HG03558 (cell line): ENCODE data around the gene SKAP2.
"Not testable (repeated sequence)": the region's sequence is repeated elsewhere in the genome, so short reads cannot be mapped to it uniquely, and the experiment has no call there.

Experiments used
- ATAC-seq: cut with Tn5 transposase; IDR thresholded peaks from one replicate; pipeline ENCODE4 v1.9.1; 2021; ENCODE audit warnings: moderate number of reproducible peaks; ENCODE audit not compliant: unreplicated experiment; ENCODE audit errors: extremely low read depth

Gene SKAP2

DNA sequence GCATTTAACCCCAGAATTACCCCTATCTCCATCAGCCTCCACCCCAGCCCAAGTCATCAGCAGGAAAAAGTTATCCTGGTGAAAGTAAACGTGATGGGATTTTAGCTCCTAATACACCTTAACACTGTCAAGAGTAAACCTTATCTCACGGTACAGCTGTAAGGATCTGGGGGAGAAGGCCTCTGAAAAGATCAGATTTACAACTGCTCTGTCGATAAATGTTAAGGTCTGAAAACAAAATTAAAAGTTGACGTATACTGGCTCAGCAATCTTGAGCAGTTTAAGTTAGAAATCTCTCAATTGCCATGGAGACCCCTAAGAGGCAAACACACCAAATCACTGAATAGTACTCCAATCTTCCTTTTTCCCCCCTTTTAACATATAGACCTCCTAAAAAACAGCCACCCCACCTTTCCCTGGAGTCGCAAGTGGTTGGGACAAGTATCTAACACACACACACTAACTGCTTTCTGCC is 6.1 kb downstream of the SKAP2 start:
- ATAC-seq: no peak

DNA sequence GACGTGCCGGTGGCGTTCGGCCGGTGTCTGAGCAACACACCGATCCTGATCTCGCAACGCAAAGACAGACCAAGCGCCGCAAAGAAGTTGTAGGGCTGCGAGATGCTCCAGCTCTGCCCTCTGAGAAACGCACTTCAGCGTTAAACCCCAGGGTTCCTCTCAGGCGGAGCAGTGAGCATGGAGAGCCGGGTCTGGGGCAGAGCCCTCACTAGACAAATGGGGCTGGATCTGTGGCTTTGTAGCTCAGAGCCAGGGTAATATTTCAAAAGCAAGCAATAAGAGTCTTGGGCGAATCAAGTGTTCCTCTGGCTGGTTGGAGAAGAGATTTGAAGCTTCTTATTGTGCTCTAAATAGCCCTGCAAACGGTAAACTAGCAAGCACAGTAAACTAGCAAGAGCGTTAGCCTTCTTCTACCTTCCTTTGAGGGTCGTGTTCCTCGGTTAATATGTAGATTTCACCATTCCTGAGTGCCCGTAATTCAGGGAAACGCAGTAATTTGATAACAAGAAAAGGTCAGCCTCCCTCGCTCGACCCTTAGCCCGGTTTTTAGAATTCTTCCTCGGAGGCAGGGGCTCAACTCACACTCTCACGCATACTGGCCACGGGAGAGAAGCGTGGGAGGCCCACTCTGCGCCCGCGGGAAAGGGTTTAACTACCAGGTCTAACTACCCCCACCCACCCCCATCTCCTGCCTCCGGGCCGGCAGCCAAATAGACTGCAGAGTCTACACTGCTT is 6.7 kb downstream of the SKAP2 start:
- ATAC-seq: no peak

DNA sequence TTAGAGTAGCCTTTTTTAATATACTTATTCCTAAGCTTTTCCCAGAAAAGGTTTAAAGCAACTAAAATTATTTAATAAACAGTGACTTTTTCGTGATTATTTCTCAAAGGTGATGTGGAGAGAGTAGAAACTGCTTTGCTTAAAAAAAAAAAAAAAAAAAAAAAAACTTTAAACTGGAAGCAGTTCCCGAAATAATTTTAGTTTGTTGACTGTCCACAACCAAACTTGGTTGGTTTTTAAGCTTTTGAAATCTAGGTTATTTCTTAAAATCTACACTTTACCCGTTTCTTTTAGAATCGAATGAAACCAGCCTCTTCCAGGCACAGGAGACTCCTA is 7.3 kb downstream of the SKAP2 start:
- no peak for ATAC-seq

DNA sequence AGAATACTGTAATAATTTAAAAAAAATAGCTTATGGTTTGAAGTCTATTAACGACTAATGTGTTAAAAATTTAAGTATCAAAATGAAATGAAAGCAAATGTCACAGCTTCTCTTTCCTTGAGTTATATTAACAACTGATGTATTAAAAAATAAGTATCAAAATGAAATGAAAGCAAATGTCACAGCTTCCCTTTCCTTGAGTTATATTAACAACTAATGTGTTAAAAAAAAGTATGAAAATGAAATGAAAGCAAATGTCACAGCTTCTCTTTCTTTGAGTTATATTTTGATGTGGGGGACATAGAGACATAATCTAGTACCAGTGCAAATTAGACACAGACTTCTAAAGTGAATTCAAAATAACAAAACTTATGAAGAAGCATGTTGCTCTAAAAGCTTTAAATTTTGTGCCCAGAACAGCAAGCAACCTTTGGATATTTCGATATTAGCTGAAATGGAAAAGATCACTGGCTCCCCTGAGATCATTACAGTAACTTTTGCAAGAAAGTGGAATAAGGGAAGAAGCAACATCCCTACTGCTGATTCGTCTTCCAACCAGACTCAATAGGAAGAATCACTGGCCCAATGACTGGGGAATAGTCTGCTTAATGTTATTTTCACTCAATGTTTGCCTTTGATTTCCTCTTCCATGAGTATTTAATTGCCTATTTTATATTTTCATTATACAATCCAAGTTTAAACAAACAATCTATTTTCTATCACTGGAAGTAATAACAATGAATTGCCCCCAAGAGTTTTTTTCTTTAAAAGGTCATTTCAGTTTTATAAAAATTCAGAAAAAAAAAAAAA is 8.0 kb downstream of the SKAP2 start:
- no peak for ATAC-seq

DNA sequence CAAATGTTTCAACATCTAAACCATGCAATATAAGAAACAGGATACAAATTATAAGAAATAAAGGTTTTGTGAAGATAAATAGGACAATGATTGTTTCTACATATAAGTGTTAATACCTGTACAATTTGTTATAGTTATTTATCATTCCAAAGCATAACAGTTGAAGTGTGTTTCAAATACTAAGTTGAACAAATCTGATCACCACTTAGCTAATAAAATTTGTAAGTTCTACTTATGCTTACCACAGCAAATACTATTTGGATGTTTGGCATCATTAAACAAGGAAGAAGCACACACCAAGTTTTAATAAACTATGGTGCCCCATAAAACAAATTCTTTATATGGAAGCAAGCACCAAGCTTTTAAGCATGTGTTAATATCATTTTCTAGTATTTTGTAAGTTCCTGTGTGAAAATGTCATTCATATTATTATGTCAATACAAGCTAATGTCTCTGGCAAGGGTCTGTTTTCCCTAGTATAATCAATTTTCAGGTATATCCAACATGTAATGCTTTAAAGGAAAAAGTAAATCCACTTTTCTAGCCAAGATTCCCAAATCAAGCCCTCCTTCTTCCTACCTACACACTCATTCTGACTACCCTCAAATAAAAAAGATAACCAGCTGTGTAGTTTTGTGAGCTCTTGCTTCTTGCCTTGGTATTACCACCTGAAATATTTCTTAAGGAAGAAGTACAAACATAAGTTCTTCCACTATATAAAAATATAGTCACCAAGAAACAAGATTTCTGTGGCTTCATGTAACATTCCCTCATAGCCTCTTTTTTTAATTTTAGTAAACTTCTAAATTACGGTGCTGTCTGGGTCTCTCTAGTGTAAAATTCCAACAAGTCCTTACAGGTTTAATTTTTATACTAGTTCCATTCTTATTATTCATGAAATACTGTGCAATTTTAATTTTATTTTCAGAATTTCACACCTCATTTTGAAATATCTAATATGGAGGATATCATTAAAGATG is 9.2 kb downstream of the SKAP2 start:
- ATAC-seq: no peak

DNA sequence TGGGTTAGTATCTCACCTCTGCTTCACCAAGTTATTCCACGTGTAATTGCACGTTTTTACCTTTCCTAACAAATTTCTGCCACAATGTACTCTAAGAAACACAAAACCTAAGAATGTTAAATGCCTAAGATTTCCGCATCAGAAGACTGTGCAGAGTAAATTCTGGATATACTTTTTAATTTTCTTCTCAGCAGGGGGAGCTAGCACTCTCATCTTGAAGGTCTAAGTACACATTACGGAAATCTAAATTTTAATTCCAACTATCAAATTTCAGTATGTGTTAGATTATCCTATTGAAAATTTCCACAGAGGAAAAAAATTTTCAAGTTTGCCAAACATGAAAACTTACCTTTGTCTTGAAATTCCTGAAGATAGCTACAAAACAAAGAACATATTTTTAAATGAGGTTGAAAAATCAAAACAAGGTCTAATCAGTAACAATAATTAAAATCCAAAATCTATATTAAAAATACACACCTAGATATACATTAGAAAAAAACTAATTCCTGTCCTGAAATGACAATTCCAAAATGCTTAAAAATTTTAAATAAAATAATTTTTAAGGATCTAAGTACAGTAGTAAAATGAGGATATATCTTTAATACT is 10.5 kb downstream of the SKAP2 start:
- no peak for ATAC-seq

DNA sequence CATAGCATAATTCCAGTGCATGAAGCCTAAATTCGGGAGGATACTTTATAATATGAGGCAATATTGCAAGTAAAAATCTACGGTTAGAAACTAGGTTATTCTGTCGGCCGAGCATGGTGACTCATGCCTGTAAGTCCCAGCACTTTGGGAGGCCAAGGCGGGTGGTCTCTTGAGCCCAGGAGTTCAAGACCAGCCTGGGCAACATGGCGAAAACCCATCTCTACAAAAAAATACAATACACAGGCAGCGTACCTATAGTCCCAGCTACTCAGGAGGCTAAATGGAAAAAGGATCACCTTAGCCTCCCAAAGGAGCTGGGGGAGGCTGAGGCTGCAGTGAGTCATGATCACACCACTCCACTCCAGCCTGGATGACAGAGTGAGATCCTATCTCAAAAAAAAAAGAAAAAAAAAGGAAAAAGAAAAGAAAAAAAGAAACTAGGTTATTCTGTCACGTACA is 14.2 kb downstream of the SKAP2 start:
- no peak for ATAC-seq

DNA sequence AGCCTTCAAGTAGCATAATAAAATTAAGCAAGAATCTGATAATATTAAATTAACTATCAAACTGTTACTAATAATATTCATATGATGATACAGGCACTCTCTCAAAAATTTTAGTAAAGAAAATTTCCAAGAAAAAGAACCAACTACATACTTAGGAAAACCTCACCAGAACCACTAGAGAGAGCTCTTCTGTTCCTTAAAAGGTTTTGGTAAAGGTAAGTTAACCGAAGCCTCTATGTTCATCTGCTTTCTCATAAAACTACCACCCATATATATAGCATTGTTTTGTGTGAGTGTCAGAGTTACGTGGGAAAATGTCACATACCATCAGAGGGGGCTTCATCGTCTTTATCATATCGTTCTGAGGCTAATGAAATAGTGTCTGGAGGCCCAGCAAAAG is 20.7 kb downstream of the SKAP2 start:
- ATAC-seq: no peak

DNA sequence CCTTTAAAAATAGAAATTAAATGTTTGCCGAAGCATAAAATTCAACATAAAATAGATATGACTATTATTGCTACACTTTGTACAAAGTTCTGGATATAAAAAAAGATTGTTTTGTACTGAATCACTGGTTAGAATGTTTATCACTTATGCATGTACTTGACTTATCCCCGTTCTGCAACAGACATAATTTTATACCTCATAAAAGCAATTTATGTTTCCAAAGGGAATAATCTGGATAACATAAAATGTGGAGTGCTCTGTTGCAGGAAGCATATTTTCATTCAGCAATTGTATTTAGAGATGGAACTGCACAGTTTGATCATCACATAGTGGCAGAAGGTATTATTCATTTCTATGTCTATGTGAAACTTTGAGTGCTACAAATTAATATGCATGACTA is 21.5 kb downstream of the SKAP2 start:
- no peak for ATAC-seq

DNA sequence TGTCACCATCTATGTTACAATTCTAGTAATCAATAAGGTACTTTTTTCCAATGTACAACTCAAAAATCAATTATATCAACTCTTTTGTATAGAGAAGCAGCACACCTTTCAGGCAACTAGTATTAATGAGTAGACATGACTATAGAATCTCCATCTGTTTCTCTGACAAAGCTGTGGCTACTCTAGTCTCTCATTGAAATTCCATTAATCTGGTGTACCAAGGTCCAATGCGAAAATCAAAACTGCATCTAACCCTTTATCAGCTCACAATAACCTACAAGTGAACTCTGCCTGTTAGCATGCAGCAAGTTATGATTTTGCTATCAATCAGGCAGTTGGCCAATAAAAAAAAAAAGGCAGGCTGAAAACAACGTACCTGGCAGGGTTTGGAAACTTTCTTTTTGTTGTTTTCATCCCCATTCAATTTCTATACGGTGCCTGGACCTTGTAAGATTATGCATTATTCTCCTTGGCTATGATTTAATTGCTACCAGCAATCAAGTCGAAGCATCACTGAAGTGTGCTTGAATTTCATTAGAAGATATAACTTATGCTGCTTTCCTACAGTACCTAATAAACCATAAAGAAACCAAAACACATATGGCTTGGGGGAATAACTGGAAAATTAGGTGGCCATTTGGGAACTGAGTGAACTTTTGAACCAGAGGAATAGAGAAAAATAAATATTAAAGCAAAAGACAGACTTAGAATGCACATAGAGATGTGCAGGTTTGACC is 23.2 kb downstream of the SKAP2 start:
- ATAC-seq: no peak

DNA sequence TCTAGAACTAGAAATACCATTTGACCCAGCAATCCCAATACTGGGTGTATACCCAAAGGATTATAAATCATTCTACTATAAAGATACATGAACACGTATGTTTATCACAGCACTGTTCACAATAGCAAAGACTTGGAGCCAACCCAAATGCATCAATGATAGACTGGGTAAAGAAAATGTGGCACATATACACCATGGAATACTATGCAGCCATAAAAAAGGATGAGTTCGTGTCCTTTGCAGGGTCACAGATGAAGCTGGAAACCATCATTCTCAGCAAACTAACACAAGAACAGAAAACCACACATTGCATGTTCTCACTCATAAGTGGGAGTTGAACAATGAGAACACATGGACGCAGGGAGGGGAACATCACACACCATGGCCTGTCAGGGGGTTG is 27.6 kb downstream of the SKAP2 start:
- ATAC-seq: not testable (repeated sequence)

DNA sequence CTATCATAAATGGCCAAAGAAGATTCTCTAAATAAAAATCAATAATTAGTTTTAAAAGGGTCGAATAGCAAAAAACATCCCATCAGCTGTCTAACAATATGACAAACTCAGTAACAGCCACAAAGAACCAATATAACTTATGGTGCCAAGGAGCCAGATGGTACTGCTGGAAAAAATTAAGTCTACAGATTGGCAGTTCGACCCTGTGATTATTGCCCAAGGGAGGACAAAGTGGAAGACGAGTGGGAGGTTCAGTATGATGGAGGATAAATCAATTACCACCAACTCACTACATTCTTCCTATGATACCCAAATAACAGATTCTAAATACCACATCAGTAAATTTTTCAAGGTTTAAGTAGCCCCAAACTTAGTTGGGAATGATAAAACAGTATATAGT is 49.0 kb downstream of the SKAP2 start:
- no peak for ATAC-seq

DNA sequence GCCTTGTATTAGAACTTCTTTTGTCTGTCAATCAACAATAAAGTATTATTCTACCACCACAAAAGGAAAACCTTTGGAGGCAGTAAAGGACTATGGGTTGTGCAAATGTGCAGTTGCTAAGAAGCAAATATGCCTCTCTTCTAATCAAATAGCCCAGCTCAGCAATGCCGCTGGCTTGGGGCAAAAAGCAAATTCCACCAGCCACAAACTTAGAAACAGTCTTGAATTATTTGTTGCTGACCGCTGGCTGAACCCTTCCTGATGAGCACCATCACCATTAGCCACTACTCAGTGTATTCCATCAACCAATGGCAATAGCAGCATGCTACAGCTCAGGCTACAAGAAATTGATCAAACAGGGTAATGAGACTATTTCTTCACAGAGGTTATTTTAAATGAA is 51.0 kb downstream of the SKAP2 start:
- ATAC-seq: no peak

DNA sequence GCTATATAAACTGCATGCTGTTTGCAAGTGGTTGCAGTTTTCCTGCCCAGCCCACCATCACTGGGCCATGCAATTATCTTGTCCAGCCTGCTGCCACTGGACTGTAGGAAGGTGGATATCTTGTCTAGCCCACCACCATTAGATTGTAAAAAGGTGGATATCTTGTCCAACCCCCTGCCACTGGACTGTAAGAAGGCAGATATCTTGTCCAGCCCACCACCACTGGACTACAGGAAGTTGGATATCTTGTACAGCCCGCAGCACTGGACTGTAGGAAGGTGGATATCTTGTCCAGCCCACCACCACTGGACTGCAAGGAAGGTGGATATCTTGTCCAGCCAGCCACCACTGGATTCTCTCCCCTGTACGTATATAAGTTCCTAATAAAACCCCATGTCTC is 69.8 kb downstream of the SKAP2 start:
- no peak for ATAC-seq

DNA sequence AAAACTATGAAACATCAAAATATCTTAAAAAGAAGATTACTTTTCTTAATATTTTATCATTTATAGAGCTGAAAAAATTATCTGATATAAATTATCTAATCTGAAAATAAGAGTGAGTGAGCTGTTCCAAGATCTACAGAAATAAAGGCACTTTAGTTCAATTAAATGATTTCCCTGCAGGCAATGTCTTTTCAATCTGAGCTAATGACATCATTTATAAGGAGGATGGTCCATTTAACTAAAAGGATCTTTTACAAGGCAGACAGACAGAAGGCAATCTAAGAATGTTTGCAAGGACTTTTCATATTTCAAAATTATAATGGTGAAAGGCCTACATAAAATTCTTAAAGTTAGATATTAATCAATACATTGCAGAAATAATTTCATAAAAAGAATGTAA is 71.8 kb downstream of the SKAP2 start:
- ATAC-seq: no peak

DNA sequence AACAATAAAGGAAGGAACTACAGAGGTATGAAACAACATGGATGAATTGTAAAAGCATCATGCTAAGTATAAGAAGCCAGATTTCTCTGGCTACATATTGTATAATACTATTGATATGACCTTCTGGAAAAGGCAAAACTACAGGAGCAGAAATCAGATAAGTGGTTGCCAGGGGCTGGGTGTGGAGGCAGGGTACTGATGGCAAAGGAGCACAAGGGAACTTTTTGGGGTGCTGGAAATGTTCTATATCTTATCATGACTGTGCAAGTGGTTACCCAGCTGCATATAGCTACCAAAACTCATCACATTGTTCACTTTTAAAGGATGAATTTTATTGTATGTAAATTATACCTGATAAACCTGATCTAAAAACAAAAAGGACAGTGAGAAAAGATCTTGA is 72.4 kb downstream of the SKAP2 start:
- ATAC-seq: no peak

DNA sequence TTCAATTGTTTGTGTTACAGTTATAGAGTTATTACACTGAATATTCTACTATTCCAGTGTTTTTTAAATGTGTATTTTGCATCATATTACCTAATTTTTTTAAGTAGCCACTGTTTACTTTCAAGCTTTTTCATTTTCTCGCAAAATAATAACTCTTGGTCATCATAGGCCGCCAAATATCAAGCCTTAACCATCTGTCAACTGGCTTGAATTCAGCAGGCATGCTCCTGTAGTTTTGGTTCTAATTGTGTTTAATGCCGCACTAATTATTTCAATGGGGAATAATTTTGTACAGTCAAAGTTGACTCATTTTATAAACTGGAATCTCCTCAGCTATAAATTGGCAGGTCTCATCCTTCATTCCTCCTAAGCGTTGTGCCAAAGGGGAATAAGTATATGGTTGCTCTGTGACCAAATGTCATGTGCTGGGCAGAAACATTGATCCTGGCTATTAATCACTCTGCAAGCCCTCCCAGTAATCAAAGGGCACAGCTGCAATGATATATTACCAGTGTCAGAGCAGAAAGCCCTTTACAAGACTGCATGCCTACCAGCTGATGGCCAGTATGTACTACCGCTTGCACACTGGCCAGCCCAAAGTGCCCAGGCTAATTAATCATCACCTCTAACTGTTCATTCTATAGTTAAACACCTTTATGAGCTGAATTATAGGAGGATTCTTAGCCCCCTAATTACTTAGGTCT is 74.8 kb downstream of the SKAP2 start:
- ATAC-seq: no peak

DNA sequence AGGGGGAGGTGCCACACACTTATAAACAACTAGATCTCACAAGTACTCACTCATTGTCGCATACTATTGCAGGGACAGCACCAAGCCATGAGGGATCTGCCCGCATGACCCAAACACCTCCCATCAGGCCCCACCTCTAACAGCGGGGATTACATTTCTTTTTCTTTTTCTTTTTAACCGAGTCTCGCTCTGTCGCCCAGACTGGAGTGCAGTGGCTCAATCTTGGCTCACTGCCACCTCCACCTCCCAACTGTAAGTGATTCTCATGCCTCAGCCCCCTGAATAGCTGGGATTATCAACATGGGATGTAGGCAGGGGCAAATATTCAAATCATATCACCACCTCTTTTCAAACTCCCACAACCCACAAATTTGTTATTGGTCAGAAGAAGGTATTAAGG is 76.7 kb downstream of the SKAP2 start:
- ATAC-seq: no peak

DNA sequence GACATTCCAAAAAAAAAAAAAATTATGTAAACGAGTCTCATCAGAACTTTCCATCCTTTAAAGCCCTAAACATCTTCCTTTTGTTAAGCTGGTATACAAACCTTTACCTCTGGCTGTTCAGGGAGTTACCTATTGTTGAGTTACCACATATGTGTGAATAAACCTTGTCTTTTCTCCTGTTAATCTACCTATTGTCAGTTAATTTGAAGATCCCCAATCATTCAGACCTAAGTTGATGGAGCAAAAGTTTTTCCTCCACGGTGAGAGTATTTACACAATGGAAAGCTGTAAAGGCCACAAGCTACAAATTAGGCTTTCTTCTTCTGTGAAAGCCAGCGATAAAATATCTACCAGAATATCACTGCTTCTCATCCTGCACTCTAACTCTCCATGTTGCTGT is 80.3 kb downstream of the SKAP2 start:
- no peak for ATAC-seq
